Melanocyte of skin (primary cell): ENCODE measurements around the gene MYLK2. TPM values are rescaled to one million over a fixed set of nuclear protein-coding genes. Genes with fewer than 3 reads are reported as not detected.

ENCODE experiments used
- small RNA-seq, 2 donors: library from RNA; depleted of rRNA; stranded (forward); fragments of <200 nt; gene quantifications; one replicate each; pipeline ENCODE3, GENCODE V24; 2012
- total RNA-seq, 2 donors: library from RNA; depleted of rRNA; stranded (reverse); fragments of >200 nt; gene quantifications; 2 replicates each; pipeline ENCODE4 v1.2.3, GENCODE V29; 2012

The MYLK2 gene
- total RNA-seq: under 1 TPM; under 0.01 to 0.34 TPM

DNA sequence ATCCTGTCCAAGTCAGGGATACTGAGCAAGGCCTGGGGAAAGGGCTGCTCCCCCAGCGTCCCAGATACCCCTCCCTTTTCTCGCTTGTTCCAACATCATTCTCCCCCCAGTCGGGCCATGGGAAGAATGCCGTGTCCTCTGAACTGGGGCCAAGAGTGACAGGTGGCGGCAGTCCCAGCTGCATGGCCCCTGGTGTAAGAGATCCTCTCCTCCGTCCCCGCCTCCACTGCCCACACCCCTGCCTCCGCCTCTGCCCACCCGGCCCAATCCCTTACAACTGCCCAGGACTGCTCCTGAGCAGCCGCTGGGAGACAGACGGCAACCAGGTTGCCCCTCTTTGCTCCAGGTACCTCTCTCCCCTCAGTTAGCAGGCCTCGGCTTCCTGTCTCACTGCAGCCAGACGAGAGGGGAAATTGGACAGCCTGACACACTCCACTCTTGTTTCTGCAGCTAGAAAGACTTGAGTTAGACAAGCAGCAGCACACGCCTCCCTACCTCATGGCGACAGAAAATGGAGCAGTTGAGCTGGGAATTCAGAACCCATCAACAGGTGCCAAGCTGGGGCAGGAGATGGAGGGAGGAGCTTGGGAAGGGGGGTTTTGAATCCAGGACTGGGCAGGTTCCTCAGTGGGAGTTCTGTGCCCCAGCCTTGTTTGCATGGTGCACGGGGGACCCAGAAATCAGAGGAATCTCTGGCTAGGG lies at the start of gene MYLK2:
Gene MYLK2 (plus strand): TSS at position 274 of the 702 bp plus-strand sequence. CDS start 225 bp downstream, at position 499.

DNA sequence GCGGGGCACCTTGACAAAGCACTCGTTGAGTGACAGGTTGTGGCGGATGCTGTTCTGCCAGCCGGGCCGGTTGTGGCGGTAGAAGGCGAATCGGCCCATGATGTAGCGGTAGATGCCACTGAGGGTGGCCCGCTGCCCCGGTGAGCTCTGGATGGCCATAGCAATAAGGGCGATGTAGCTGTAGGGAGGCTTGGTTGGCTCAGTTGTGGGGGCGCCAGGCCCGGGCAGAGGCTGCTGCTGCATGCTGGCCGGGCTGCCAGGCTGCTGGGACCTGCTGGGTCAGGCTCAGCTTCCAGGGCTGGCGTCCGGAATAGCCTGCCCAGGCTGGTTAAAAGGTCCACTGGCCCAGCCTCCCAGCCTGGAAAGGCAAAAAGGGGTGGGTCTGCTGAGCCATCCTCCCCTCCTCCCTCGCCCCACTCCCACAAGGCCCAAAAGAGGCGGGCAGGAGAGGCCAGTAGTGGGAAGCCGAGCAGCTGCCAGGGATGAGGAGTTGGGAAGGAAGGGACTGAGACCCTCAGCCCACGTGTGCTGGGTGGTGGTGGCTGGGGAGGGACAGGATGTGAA lies 26.2 kb downstream of the MYLK2 start, which contains the start of gene FOXS1:
Gene FOXS1 (minus strand): TSS at position 305 of the 564 bp plus-strand sequence. CDS start 62 bp downstream, at position 243.

DNA sequence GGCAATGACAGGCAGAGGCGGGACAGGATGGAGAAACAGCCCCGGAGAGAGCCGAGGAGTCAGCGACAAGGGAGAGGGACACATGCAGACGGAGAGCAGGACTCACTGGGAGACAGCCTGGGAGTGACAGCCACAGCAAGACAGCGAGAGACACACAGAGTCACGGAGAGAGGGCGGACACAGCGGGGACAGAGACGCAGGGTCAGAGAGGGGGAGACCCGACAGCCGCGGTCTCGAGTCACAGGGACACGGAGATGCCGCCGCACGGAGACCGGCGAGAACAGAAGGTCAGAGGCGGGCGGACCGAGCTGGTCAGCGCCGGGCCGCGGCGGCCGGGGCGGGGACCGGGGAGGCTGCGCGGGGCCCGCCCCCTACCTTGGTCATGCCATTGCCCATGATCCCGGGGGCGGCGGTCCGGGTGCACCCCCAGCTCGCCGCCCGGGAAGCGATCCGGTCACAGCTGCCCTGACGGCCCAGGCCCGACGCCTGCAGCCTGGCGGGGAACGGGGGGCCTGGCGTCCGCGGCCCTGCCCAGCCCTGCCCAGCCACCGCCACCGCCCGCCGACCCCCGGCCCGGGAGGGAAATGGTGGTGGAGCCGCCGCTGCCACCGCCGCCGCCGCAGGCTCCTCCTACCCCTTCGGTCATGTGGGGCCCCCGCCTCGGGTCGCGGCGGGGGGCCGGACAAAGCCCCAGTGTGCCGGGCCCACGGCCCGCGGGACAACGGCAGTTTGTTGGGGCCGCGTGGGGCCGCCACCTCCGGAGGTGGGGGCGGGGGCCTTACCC lies 51.0 kb downstream of the MYLK2 start, which contains the start of the genes DUSP15 and TTLL9:
Gene DUSP15 (minus strand): TSS at position 586 of the 784 bp plus-strand sequence. CDS start 190 bp downstream, at position 396.
Gene TTLL9 (plus strand): TSS at position 693 of the 784 bp plus-strand sequence. CDS start 493 bp downstream, outside the sequence.

Small RNAs within 50 kb of the gene (small RNA-seq; reads per million reads assigned to genes)
- 0 reads per million in 2 donors for gene AL160175.1

Other genes starting within 250 kb of the MYLK2 start
- under 1 TPM; 0.33 to 0.69 TPM for gene ID1, start 214.1 kb upstream of the MYLK2 start, total RNA-seq
- gene COX4I2, start 181.4 kb upstream of the MYLK2 start, total RNA-seq: not detected
- 10 to 100 TPM; 56.9 to 81.2 TPM for gene BCL2L1, start 96.5 kb upstream of the MYLK2 start, total RNA-seq
- 10 to 100 TPM; 47.1 to 88.9 TPM for gene TPX2, start 80.1 kb upstream of the MYLK2 start, total RNA-seq
- not detected for gene FOXS1, start 26.2 kb downstream of the MYLK2 start, total RNA-seq
- 1 to 10 TPM in 1 of 2 donors, under 1 TPM in 1; 0.67 to 10.0 TPM for gene DUSP15, start 51.2 kb downstream of the MYLK2 start, total RNA-seq
- under 1 TPM in 1 of 2 donors, not detected in 1; 0.34 TPM for gene TTLL9, start 51.3 kb downstream of the MYLK2 start, total RNA-seq
- 1 to 10 TPM; 2.1 to 3.0 TPM for gene PDRG1, start 132.7 kb downstream of the MYLK2 start, total RNA-seq
- gene XKR7, start 148.8 kb downstream of the MYLK2 start, total RNA-seq: not detected
- gene CCM2L, start 191.1 kb downstream of the MYLK2 start, total RNA-seq: not detected
- gene HCK, start 232.9 kb downstream of the MYLK2 start, total RNA-seq: under 1 TPM in 1 of 2 donors, not detected in 1; 0.33 TPM